BJ (cell line): ENCODE measurements around the gene HSD17B4. TPM values are rescaled to one million over a fixed set of nuclear protein-coding genes. Genes with fewer than 3 reads are reported as not detected.
"Not testable (repeated sequence)": the region's sequence is repeated elsewhere in the genome, so short reads cannot be mapped to it uniquely, and the experiment has no call there.

Experiments
- CTCF ChIA-PET: fragments of 350-600 bp; formaldehyde crosslinking; extraction: SDS; loops from one replicate; lab custom pipeline; 2021; ENCODE audit warnings: antibody characterized with exemption, inconsistent platforms; lab: Yijun Ruan, JAX
- POLR2A ChIA-PET: fragments of 300-600 bp; sonication (Branson Sonifier 250); formaldehyde crosslinking; extraction: SDS; loops from one replicate; lab custom pipeline; 2021; ENCODE audit warnings: antibody characterized with exemption; lab: Charles Lee
- DNase-seq: peaks from one replicate; pipeline ENCODE4 v3.0.0-alpha.2; 2011; ENCODE audit warnings: low read depth
- H3K27me3 ChIP-seq: 2 replicates; pipeline ENCODE4 v1.6.0; 2011; ENCODE audit warnings: low read length; ENCODE audit not compliant: control insufficient read depth, insufficient read depth
- H3K36me3 ChIP-seq: 2 replicates; pipeline ENCODE4 v1.5.1; 2011; ENCODE audit warnings: low read length; ENCODE audit not compliant: control insufficient read depth, insufficient read depth
- H3K4me3 ChIP-seq: 2 replicates; pipeline ENCODE4 v1.5.1; 2011; ENCODE audit warnings: low read depth, mild to moderate bottlenecking, control low read depth, low read length
- CTCF ChIP-seq: IDR thresholded peaks from 2 replicates; pipeline ENCODE4 v1.5.1; 2011; ENCODE audit warnings: low read depth, mild to moderate bottlenecking, control low read depth, inconsistent platforms, low read length, moderate library complexity; ENCODE audit not compliant: insufficient read depth
- polyA plus RNA-seq: library from polyadenylated mRNA; depleted of rRNA; stranded (reverse); fragments of >200 nt; gene quantifications from 2 replicates; pipeline ENCODE4 v1.2.3, GENCODE V29; 2011

The HSD17B4 gene
- polyA plus RNA-seq, 1 experiment = 77.2 TPM

DNA sequence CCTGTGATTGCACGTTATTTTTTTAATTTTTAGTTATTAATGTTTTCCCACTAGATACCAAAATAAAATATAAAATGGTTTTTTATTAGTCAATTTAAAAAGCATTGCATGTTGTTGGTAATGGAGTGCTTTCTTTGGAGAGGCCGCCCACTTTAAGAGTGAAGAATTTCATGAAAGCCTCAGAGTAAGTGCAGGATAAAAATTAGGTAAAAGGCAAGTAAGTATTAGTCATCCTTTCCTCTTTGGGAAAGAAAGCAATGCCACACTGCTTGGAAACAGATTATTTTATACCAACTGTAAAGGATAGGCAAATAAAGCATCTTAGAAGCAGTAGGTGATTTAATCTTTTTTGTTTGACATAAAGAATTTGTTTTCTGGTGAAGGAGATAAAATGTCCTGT is 62.9 kb downstream of the HSD17B4 start:
- no peak overlapping the region for H3K4me3 ChIP-seq
- DNase-seq = no peak
- ChIA-PET CTCF (no interaction called here), POLR2A (no interaction called here)
- H3K27me3 ChIP-seq = no peaks in the 10 kb centered on the region
- H3K36me3 ChIP-seq = peaks cover 6% of the 10 kb centered on the region
- no peak for TF ChIP-seq CTCF

GRCh38 chr5:119517115-119517514 is 64.8 kb downstream of the HSD17B4 start:
- DNase-seq, H3K27me3 ChIP-seq, CTCF ChIA-PET, H3K36me3 ChIP-seq, POLR2A ChIA-PET, H3K4me3 ChIP-seq: not testable (repeated sequence)

GRCh38 chr5:119521232-119521631 is 68.9 kb downstream of the HSD17B4 start:
- H3K36me3 ChIP-seq = peaks cover 2% of the 10 kb centered on the region; the same call in 1 of the 2 replicates
- no peaks in the 10 kb centered on the region for H3K27me3 ChIP-seq
- DNase-seq = no peak
- no peak for TF ChIP-seq CTCF
- POLR2A ChIA-PET = no interaction called here
- CTCF ChIA-PET = interaction anchor here (1.1 kb wide), 1 partner anchor 27 kb away, joined by 3 read pairs; no protein-coding TSS in a partner anchor
- no peak overlapping the region for H3K4me3 ChIP-seq

- POLR2A ChIA-PET = no interaction called here
- Histone ChIP-seq H3K27me3 (no peaks in the 10 kb centered on the region), H3K4me3 (no peak overlapping the region), H3K36me3 (peaks cover 2% of the 10 kb centered on the region; the same call in 1 of the 2 replicates)
- CTCF ChIA-PET = no interaction called here
- no peak for TF ChIP-seq CTCF
- no peak for DNase-seq
Observed at GRCh38 chr5:119522841-119523240, 70.5 kb downstream of the HSD17B4 start.

DNA sequence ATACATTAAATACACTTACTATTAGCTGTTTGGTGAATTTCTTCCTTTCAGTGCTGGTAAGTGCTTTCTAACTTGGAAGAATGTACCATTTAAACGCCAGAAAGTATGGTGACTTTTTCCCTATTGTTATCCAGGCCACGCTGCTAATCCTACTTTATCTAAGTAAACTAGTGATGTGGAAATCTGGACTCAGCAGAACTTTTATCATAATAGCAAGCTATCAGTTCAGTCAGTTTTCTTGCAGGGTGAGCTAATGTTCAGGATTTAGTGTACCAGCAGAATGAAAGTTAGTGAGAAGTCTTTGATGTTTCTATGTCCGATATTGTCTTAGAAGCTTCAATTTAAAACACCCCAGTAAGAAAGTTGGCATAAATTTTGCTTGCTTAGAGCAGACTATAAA is 72.2 kb downstream of the HSD17B4 start:
- no peak for DNase-seq
- H3K27me3 ChIP-seq = no peaks in the 10 kb centered on the region
- no peaks in the 10 kb centered on the region for H3K36me3 ChIP-seq
- CTCF ChIA-PET = no interaction called here
- POLR2A ChIA-PET = no interaction called here
- TF ChIP-seq CTCF = no peak
- no peak overlapping the region for H3K4me3 ChIP-seq

DNA sequence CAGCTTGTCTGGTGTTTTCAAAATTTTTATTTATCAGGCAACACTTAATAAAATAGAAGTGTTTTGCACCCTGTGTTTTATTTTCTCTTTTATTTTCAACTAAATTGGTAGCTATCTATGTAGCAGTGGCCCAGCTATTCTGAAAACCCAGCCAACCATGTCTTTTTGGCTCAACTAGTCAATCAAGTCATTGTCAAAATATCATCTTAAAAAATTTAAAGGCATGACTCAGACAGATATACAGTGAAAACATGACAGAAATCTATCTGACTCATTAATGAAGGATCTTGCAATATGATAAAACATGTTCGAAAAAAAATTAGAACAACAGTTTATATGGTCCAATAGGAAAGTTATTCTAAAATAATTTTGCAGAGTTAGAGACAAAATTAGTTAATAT is 75.1 kb downstream of the HSD17B4 start:
- ChIA-PET POLR2A (no interaction called here), CTCF (no interaction called here)
- no peak for TF ChIP-seq CTCF
- DNase-seq = no peak
- no peak overlapping the region for H3K4me3 ChIP-seq
- no peaks in the 10 kb centered on the region for H3K27me3 ChIP-seq
- no peaks in the 10 kb centered on the region for H3K36me3 ChIP-seq
